Calu3 (cell line): ENCODE measurements around the gene APOC4. TPM values are rescaled to one million over a fixed set of nuclear protein-coding genes. Genes with fewer than 3 reads are reported as not detected.
"Not testable (repeated sequence)": the region's sequence is repeated elsewhere in the genome, so short reads cannot be mapped to it uniquely, and the experiment has no call there.

ENCODE experiments used
- BruUV-seq: library from RNA; stranded (reverse); fragments of 400-500 nt; replicated peaks from 2 replicates; lab custom pipeline; 2021; lab: Mats Ljungman, UMichigan
- CTCF ChIA-PET: fragments of 300-600 bp; sonication (Branson Sonifier 250); formaldehyde crosslinking; loops from one replicate; lab custom pipeline; 2022; ENCODE audit warnings: antibody characterized with exemption; lab: Charles Lee
- DNase-seq: peaks from one replicate; pipeline ENCODE4 v3.0.0; 2022
- H3K27ac Mint-ChIP-seq: one replicate; pipeline ENCODE4 v1.8.0; 2022; ENCODE audit warnings: mixed read lengths; ENCODE audit not compliant: unreplicated experiment
- H3K27me3 Mint-ChIP-seq: one replicate; pipeline ENCODE4 v1.8.0; 2022; ENCODE audit warnings: mixed read lengths; ENCODE audit not compliant: unreplicated experiment
- H3K36me3 Mint-ChIP-seq: one replicate; pipeline ENCODE4 v1.8.0; 2022; ENCODE audit warnings: mild to moderate bottlenecking, moderate library complexity, mixed read lengths; ENCODE audit not compliant: insufficient read depth, unreplicated experiment
- H3K4me1 Mint-ChIP-seq: one replicate; pipeline ENCODE4 v1.8.0; 2022; ENCODE audit warnings: mild to moderate bottlenecking, low read depth, mixed read lengths; ENCODE audit not compliant: unreplicated experiment
- H3K4me3 Mint-ChIP-seq: one replicate; pipeline ENCODE4 v1.8.0; 2022; ENCODE audit warnings: mild to moderate bottlenecking, low read depth, moderate library complexity, mixed read lengths; ENCODE audit not compliant: unreplicated experiment
- H3K9me3 Mint-ChIP-seq: one replicate; pipeline ENCODE4 v1.8.0; 2022; ENCODE audit warnings: low read depth, mixed read lengths; ENCODE audit not compliant: unreplicated experiment
- intact Hi-C: fragments of 100-400 bp; cut with micrococcal nuclease; formaldehyde crosslinking; loops from one replicate; pipeline ENCODE4 v1.10.0; 2022; ENCODE audit not compliant: unreplicated experiment
- total RNA-seq: library from RNA; stranded (reverse); gene quantifications from 2 replicates; pipeline ENCODE4 v1.2.3, GENCODE V29; 2022
- TF ChIP-seq, protein P1 (sequence below): fragments of 200-600 bp; IDR thresholded peaks from one replicate; pipeline ENCODE4 v1.8.0; 2022; ENCODE audit warnings: antibody characterized with exemption; ENCODE audit not compliant: unreplicated experiment

The APOC4 gene
- total RNA-seq, 1 experiment from 2014 or later = not detected

DNA sequence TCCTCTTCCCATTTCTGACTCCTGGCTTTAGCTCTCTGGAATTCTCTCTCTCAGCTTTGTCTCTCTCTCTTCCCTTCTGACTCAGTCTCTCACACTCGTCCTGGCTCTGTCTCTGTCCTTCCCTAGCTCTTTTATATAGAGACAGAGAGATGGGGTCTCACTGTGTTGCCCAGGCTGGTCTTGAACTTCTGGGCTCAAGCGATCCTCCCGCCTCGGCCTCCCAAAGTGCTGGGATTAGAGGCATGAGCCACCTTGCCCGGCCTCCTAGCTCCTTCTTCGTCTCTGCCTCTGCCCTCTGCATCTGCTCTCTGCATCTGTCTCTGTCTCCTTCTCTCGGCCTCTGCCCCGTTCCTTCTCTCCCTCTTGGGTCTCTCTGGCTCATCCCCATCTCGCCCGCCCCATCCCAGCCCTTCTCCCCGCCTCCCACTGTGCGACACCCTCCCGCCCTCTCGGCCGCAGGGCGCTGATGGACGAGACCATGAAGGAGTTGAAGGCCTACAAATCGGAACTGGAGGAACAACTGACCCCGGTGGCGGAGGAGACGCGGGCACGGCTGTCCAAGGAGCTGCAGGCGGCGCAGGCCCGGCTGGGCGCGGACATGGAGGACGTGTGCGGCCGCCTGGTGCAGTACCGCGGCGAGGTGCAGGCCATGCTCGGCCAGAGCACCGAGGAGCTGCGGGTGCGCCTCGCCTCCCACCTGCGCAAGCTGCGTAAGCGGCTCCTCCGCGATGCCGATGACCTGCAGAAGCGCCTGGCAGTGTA is 33.8 kb upstream of the APOC4 start:
- H3K36me3 Mint-ChIP-seq = peaks cover 35% of the 10 kb centered on the region
- H3K4me1 Mint-ChIP-seq = peaks cover 28% of the 10 kb centered on the region
- H3K9me3 Mint-ChIP-seq = no peaks in the 10 kb centered on the region
- H3K4me3 Mint-ChIP-seq = no peak overlapping the region
- intact Hi-C loops = no loop called here
- TF ChIP-seq, protein P1, sequence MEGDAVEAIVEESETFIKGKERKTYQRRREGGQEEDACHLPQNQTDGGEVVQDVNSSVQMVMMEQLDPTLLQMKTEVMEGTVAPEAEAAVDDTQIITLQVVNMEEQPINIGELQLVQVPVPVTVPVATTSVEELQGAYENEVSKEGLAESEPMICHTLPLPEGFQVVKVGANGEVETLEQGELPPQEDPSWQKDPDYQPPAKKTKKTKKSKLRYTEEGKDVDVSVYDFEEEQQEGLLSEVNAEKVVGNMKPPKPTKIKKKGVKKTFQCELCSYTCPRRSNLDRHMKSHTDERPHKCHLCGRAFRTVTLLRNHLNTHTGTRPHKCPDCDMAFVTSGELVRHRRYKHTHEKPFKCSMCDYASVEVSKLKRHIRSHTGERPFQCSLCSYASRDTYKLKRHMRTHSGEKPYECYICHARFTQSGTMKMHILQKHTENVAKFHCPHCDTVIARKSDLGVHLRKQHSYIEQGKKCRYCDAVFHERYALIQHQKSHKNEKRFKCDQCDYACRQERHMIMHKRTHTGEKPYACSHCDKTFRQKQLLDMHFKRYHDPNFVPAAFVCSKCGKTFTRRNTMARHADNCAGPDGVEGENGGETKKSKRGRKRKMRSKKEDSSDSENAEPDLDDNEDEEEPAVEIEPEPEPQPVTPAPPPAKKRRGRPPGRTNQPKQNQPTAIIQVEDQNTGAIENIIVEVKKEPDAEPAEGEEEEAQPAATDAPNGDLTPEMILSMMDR = no peak
- BruUV-seq = no TSS peak
- DNase-seq = no peak
- H3K27me3 Mint-ChIP-seq = peaks cover 49% of the 10 kb centered on the region
- CTCF ChIA-PET = no interaction called here
- no peak overlapping the region for H3K27ac Mint-ChIP-seq

DNA sequence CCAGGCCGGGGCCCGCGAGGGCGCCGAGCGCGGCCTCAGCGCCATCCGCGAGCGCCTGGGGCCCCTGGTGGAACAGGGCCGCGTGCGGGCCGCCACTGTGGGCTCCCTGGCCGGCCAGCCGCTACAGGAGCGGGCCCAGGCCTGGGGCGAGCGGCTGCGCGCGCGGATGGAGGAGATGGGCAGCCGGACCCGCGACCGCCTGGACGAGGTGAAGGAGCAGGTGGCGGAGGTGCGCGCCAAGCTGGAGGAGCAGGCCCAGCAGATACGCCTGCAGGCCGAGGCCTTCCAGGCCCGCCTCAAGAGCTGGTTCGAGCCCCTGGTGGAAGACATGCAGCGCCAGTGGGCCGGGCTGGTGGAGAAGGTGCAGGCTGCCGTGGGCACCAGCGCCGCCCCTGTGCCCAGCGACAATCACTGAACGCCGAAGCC is 33.2 kb upstream of the APOC4 start:
- DNase-seq = no peak
- H3K4me1 Mint-ChIP-seq = peaks cover 34% of the 10 kb centered on the region
- no peak overlapping the region for H3K27ac Mint-ChIP-seq
- intact Hi-C loops = no loop called here
- H3K9me3 Mint-ChIP-seq = no peaks in the 10 kb centered on the region
- H3K4me3 Mint-ChIP-seq = no peak overlapping the region
- CTCF ChIA-PET = no interaction called here
- peaks cover 29% of the 10 kb centered on the region for H3K36me3 Mint-ChIP-seq
- BruUV-seq = no TSS peak
- TF ChIP-seq, protein P1 = no peak
- peaks cover 49% of the 10 kb centered on the region for H3K27me3 Mint-ChIP-seq

DNA sequence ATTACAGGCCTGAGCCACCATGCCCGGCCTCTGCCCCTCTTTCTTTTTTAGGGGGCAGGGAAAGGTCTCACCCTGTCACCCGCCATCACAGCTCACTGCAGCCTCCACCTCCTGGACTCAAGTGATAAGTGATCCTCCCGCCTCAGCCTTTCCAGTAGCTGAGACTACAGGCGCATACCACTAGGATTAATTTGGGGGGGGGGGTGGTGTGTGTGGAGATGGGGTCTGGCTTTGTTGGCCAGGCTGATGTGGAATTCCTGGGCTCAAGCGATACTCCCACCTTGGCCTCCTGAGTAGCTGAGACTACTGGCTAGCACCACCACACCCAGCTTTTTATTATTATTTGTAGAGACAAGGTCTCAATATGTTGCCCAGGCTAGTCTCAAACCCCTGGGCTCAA is 32.3 kb upstream of the APOC4 start:
- Mint-ChIP-seq H3K4me3 (no peak overlapping the region), H3K4me1 (peaks cover 43% of the 10 kb centered on the region), H3K27me3 (peaks cover 40% of the 10 kb centered on the region), H3K9me3 (no peaks in the 10 kb centered on the region), H3K27ac (no peak overlapping the region), H3K36me3 (peaks cover 28% of the 10 kb centered on the region)
- no TSS peak for BruUV-seq
- CTCF ChIA-PET = interaction anchor here (0.6 kb wide), 1 partner anchor 73 kb away, joined by 4 read pairs; no protein-coding TSS in a partner anchor
- no peak for DNase-seq
- intact Hi-C loops = no loop called here
- TF ChIP-seq, protein P1 = no peak

DNA sequence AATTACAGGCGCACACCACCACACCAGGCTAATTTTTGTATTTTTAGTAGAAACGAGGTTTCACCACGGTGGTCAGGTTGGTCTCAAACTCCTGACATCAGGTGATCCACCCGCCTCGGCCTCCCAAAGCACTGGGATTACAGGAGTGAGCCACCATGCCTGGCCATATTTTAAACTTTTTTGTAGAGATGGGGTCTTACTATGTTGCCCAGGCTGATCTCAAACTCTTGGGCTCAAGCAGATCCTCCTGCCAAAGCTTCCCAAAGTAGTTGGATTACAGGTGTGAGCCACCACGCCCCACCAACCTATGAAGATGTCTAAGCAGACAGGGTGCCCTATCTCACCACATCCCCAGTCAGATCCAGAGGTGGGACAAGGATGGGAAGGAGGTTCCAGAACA is 30.1 kb upstream of the APOC4 start:
- H3K27ac Mint-ChIP-seq, intact Hi-C loops, H3K9me3 Mint-ChIP-seq, DNase-seq, H3K4me3 Mint-ChIP-seq, BruUV-seq: not testable (repeated sequence)
- Mint-ChIP-seq H3K27me3 (peaks cover 18% of the 10 kb centered on the region), H3K36me3 (peaks cover 17% of the 10 kb centered on the region), H3K4me1 (peaks cover 37% of the 10 kb centered on the region)
- CTCF ChIA-PET = interaction anchor here (0.6 to 1.1 kb wide), 2 partner anchors 66 to 109 kb away, joined by 3 to 7 read pairs; partner anchors contain the start of gene NECTIN2

DNA sequence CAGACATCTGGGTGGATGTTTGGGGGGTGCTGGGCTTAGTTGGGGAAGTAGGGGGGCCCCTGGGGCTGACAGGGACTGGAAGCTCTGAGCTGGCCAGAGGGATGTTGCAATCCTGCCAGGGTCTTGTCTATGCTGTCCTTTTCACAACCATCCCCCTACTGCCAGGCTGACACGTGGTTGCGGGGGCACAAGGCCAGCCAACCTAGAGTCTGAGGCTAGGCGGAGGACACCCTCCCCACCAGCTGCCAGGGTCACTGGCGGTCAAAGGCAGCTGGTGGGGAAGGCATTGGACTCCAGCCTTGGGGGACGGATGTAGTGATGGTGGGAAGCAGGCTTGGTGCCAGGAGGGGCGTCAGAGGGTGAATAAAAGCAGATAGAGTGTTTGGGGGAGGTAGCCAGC is 29.2 kb upstream of the APOC4 start:
- BruUV-seq = no TSS peak
- CTCF ChIA-PET = interaction anchor here (1.1 kb wide), 1 partner anchor 67 kb away, joined by 3 read pairs; the partner anchor contains the start of gene NECTIN2
- no peak for DNase-seq
- no peak overlapping the region for H3K27ac Mint-ChIP-seq
- H3K27me3 Mint-ChIP-seq = peaks cover 10% of the 10 kb centered on the region
- H3K4me1 Mint-ChIP-seq = peaks cover 37% of the 10 kb centered on the region
- peaks cover 21% of the 10 kb centered on the region for H3K36me3 Mint-ChIP-seq
- H3K9me3 Mint-ChIP-seq = no peaks in the 10 kb centered on the region
- intact Hi-C loops = no loop called here
- TF ChIP-seq, protein P1 = no peak
- H3K4me3 Mint-ChIP-seq = no peak overlapping the region

- H3K27me3 Mint-ChIP-seq, CTCF ChIA-PET, intact Hi-C loops, DNase-seq, H3K9me3 Mint-ChIP-seq, BruUV-seq: not testable (repeated sequence)
- Mint-ChIP-seq H3K4me1 (peaks cover 37% of the 10 kb centered on the region), H3K4me3 (peak overlapping the region; percentile 92), H3K27ac (peak overlapping the region; percentile 96), H3K36me3 (peaks cover 21% of the 10 kb centered on the region)
Observed at GRCh38 chr19:44913512-44914432, 28.3 kb upstream of the APOC4 start.
